Activated T-cell treated with anti-CD3 and anti-CD28 coated beads, Interleukin-2, amount 50 U/mL, for 24 hours (primary cell): ENCODE measurements around the gene PTPRH.
A peak's percentile ranks its signal among the peaks of the same experiment; 100 is the strongest.

Experiments
- DNase-seq: peaks from one replicate; pipeline ENCODE4 v3.0.0-alpha.2; 2020
- H3K27ac Mint-ChIP-seq: 2 replicates; pipeline ENCODE4 v1.8.0; 2020; ENCODE audit warnings: mild to moderate bottlenecking, mixed read lengths
- H3K27me3 Mint-ChIP-seq: 2 replicates; pipeline ENCODE4 v1.8.0; 2020; ENCODE audit warnings: mixed read lengths
- H3K36me3 Mint-ChIP-seq: 2 replicates; pipeline ENCODE4 v1.8.0; 2020; ENCODE audit warnings: low read depth, mixed read lengths
- H3K4me1 Mint-ChIP-seq: 2 replicates; pipeline ENCODE4 v1.8.0; 2020; ENCODE audit warnings: low read depth, mixed read lengths
- H3K4me3 Mint-ChIP-seq: 2 replicates; pipeline ENCODE4 v1.8.0; 2020; ENCODE audit warnings: mild to moderate bottlenecking, moderate library complexity, mixed read lengths
- H3K9me3 Mint-ChIP-seq: 2 replicates; pipeline ENCODE4 v1.8.0; 2020; ENCODE audit warnings: mixed read lengths

PTPRH gene

GRCh38 chr19:55153652-55154264 lies 55.5 kb downstream of the PTPRH start:
- H3K9me3 Mint-ChIP-seq: peaks cover 11% of the 10 kb centered on the region
- no peak overlapping the region for H3K27ac Mint-ChIP-seq
- DNase-seq: no peak
- H3K27me3 Mint-ChIP-seq: peaks cover 41% of the 10 kb centered on the region
- no peaks in the 10 kb centered on the region for H3K36me3 Mint-ChIP-seq
- no peak overlapping the region for H3K4me3 Mint-ChIP-seq
- peaks cover 22% of the 10 kb centered on the region for H3K4me1 Mint-ChIP-seq

- Mint-ChIP-seq H3K4me3 (no peak overlapping the region), H3K27ac (peak overlapping the region; percentile 68), H3K4me1 (peaks cover 22% of the 10 kb centered on the region), H3K36me3 (no peaks in the 10 kb centered on the region), H3K9me3 (peaks cover 11% of the 10 kb centered on the region), H3K27me3 (peaks cover 38% of the 10 kb centered on the region)
- no peak for DNase-seq
Observed at GRCh38 chr19:55152017-55152416, 57.3 kb downstream of the PTPRH start.

GRCh38 chr19:55149078-55150003 lies 60.0 kb downstream of the PTPRH start, which contains the start of gene TNNT1:
TSS of gene TNNT1 (minus strand) at chr19:55149206. CDS start at chr19:55147157, 2,049 bp downstream.
- peaks cover 42% of the 10 kb centered on the region for H3K27me3 Mint-ChIP-seq

GRCh38 chr19:55147545-55148251 lies 61.6 kb downstream of the PTPRH start:
- DNase-seq: no peak
- Mint-ChIP-seq H3K36me3 (no peaks in the 10 kb centered on the region), H3K27ac (no peak overlapping the region), H3K27me3 (peaks cover 53% of the 10 kb centered on the region), H3K4me3 (no peak overlapping the region), H3K4me1 (peaks cover 10% of the 10 kb centered on the region), H3K9me3 (peaks cover 11% of the 10 kb centered on the region)

More at GRCh38 chr19:55149078-55150003, 60.0 kb downstream of the PTPRH start, which contains the start of gene TNNT1:
- Mint-ChIP-seq H3K36me3 (no peaks in the 10 kb centered on the region), H3K4me3 (no peak within 1 kb of the TSS), H3K9me3 (peaks cover 11% of the 10 kb centered on the region), H3K27ac (no peak within 1 kb of the TSS), H3K4me1 (peaks cover 17% of the 10 kb centered on the region)
- DNase-seq: no peak

- Mint-ChIP-seq H3K27ac (no peak overlapping the region), H3K4me1 (peaks cover 4% of the 10 kb centered on the region), H3K27me3 (peaks cover 60% of the 10 kb centered on the region), H3K36me3 (no peaks in the 10 kb centered on the region), H3K9me3 (peaks cover 5% of the 10 kb centered on the region), H3K4me3 (no peak overlapping the region)
- DNase-seq: no peak
Observed at GRCh38 chr19:55146705-55147273, 62.5 kb downstream of the PTPRH start.

GRCh38 chr19:55146078-55146704 lies 63.1 kb downstream of the PTPRH start:
- Mint-ChIP-seq H3K36me3 (no peaks in the 10 kb centered on the region), H3K4me3 (no peak overlapping the region), H3K9me3 (no peaks in the 10 kb centered on the region), H3K4me1 (peaks cover 3% of the 10 kb centered on the region), H3K27ac (no peak overlapping the region), H3K27me3 (peaks cover 65% of the 10 kb centered on the region)
- DNase-seq: no peak

GRCh38 chr19:55145232-55145631 lies 64.1 kb downstream of the PTPRH start:
- Mint-ChIP-seq H3K9me3 (no peaks in the 10 kb centered on the region), H3K36me3 (no peaks in the 10 kb centered on the region), H3K27me3 (peaks cover 71% of the 10 kb centered on the region), H3K27ac (no peak overlapping the region), H3K4me3 (no peak overlapping the region), H3K4me1 (peaks cover 4% of the 10 kb centered on the region)
- no peak for DNase-seq

GRCh38 chr19:55141696-55142095 lies 67.6 kb downstream of the PTPRH start:
- DNase-seq: no peak
- Mint-ChIP-seq H3K4me3 (no peak overlapping the region), H3K27me3 (peaks cover 65% of the 10 kb centered on the region)

GRCh38 chr19:55137915-55138314 lies 71.4 kb downstream of the PTPRH start:
- H3K9me3 Mint-ChIP-seq: no peaks in the 10 kb centered on the region
- H3K4me3 Mint-ChIP-seq: no peak overlapping the region
- H3K27ac Mint-ChIP-seq: no peak overlapping the region
- H3K27me3 Mint-ChIP-seq: peaks cover 53% of the 10 kb centered on the region
- no peaks in the 10 kb centered on the region for H3K36me3 Mint-ChIP-seq
- H3K4me1 Mint-ChIP-seq: peaks cover 3% of the 10 kb centered on the region
- no peak for DNase-seq

More at GRCh38 chr19:55141696-55142095, 67.6 kb downstream of the PTPRH start:
- Mint-ChIP-seq H3K4me1 (peaks cover 4% of the 10 kb centered on the region), H3K27ac (no peak overlapping the region), H3K36me3 (no peaks in the 10 kb centered on the region), H3K9me3 (no peaks in the 10 kb centered on the region)

- no peaks in the 10 kb centered on the region for H3K36me3 Mint-ChIP-seq
- H3K9me3 Mint-ChIP-seq: no peaks in the 10 kb centered on the region
- peaks cover 3% of the 10 kb centered on the region for H3K4me1 Mint-ChIP-seq
- no peak overlapping the region for H3K27ac Mint-ChIP-seq
- H3K27me3 Mint-ChIP-seq: peaks cover 54% of the 10 kb centered on the region
- DNase-seq: no peak
- no peak overlapping the region for H3K4me3 Mint-ChIP-seq
Observed at GRCh38 chr19:55136399-55137102, 72.8 kb downstream of the PTPRH start.

GRCh38 chr19:55134736-55135135 lies 74.6 kb downstream of the PTPRH start:
- H3K27ac Mint-ChIP-seq: no peak overlapping the region

GRCh38 chr19:55133639-55134444 lies 75.5 kb downstream of the PTPRH start:
- no peak for DNase-seq
- no peaks in the 10 kb centered on the region for H3K36me3 Mint-ChIP-seq
- peaks cover 57% of the 10 kb centered on the region for H3K27me3 Mint-ChIP-seq
- no peak overlapping the region for H3K4me3 Mint-ChIP-seq
- H3K4me1 Mint-ChIP-seq: no peaks in the 10 kb centered on the region
- no peak overlapping the region for H3K27ac Mint-ChIP-seq
- no peaks in the 10 kb centered on the region for H3K9me3 Mint-ChIP-seq

More at GRCh38 chr19:55134736-55135135, 74.6 kb downstream of the PTPRH start:
- H3K4me3 Mint-ChIP-seq: no peak overlapping the region
- no peaks in the 10 kb centered on the region for H3K4me1 Mint-ChIP-seq
- H3K36me3 Mint-ChIP-seq: no peaks in the 10 kb centered on the region
- peaks cover 56% of the 10 kb centered on the region for H3K27me3 Mint-ChIP-seq
- DNase-seq: no peak
- no peaks in the 10 kb centered on the region for H3K9me3 Mint-ChIP-seq
